Stimulated activated CD8-positive, alpha-beta memory T cell treated with anti-CD3 and anti-CD28 coated beads, Interleukin-2, amount 100 ng/mL, for 48 hours (primary cell): ENCODE results near the gene ARPC1A.
"Not testable (repeated sequence)": the region's sequence is repeated elsewhere in the genome, so short reads cannot be mapped to it uniquely, and the experiment has no call there.

Experiments
- DNase-seq, 2 donors: peaks; one replicate each; pipeline ENCODE4 v3.0.0-alpha.2; 2020; ENCODE audit warnings: low read depth in 2 of 2

ARPC1A gene

DNA sequence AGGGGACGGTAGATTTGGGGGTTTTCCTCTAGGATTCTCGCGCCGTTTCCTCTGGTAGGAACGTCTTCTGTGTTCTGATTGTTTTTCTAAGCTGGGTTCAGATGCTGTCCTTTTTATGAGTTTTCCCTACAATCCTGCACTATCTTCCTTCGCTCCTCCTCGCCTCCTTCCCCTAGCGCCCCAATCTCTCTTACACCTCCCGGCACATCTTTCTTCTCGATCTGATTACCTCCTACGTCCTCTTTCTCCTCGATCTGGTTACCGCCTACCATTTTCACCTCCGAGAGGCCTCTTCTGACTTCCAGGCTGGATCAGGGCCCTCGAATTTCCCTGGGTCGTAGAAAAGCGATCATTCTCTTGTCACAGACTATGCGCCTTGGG, 83.5 kb downstream of the ARPC1A start:
- DNase-seq: no peak

DNA sequence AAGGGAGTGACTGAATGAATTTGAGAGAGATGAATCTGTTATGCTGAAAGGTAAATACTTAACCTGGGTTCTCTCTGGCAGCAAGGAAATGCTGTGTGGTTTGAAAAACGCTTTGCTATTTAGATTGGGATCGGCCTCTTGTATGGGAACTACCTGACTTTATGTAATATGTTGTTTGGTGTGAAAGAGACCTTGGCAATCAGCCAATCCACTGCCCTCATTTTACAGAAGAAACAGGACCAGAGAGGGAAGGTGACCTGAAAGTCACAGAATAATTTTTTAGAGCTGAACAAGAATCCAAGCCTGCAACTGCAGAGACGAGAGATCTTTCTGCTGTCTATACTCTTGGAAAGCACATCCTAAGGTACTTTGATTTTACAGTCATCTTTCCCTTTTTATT, 84.1 kb downstream of the ARPC1A start:
- DNase-seq: no peak

DNA sequence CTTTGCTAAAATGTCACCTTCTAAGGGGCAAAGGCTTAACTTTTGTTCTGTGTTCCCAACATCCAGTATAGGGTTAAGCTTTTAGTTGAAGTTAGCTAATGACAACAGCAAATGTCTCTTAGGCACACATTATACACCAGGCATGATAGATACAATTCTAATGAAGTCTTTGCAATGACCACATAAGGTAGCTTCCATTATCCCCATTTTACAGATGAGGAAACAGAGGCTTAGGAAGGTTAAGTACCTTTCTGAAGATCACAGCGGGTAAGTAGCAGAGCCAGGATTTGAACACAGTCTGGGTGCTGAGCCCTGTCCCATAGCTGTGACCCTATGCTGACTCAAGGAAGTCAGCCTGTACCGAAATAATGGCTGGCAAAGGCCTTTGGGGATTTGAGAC, 84.9 kb downstream of the ARPC1A start:
- DNase-seq: no peak

DNA sequence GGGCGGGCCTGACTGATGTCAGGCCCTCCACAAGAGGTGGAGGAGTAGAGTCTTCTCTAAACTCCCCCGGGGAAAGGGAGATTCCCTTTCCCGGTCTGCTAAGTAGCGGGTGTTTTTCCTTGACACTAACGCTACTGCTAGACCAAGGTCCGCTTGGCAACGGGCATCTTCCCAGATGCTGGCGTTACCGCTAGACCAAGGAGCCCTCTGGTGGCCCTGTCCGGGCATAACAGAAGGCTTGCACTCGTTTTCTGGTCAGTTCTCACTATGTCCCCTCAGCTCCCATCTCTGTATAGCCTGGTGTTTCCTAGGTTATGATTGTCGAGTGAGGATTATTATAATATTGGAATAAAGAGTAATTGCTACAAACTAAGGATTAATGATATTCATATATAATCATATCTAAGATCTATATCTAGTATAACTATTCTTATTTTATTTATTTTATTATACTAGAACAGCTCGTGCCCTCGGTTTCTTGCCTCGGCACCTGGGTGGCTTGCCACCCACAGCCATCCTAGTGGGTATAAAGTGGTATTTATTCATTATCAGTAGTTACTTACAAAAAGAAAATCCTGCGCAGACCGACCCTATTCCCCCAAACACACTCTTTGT, 89.9 kb downstream of the ARPC1A start:
- not testable (repeated sequence) for DNase-seq
